ENCODE data around the gene TEX13D.

Gene TEX13D

DNA sequence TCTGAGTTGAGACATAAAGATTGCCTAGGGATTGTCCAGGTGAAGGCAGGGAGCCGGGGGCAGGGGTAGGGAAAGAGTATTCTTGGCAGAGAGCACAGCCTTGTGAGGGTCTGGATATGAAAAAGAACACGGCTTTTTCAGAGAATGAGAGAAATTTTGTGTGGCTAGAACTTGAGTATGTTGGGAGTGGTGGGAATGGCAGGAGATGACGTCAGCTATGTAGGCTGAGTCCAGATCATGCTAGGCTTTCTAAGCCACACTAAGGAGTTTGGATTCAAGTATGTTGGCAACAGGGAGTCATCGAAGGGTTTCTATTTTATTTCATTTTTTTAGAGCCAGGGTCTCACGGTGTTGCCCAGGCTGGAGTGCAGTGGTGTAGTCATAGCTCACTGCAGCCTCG lies 53.9 kb downstream of the TEX13D start:
- no peak overlapping the region for H3K4me3 ChIP-seq (ENCODE audit: low read depth in 1 of 2, low read length in 2 of 2)
- no peaks in the 10 kb centered on the region for H3K4me1 ChIP-seq (ENCODE audit: control insufficient read depth in 1 of 2, insufficient read depth in 2 of 2, low read length in 2 of 2)
- H3K9ac ChIP-seq (ENCODE audit: low read depth in 1 of 2, low read length in 2 of 2): no peak overlapping the region
- H3K27me3 ChIP-seq (ENCODE audit: control insufficient read depth in 1 of 2, insufficient read depth in 2 of 2, low read length in 2 of 2): no peaks in the 10 kb centered on the region
- no peaks in the 10 kb centered on the region for H3K36me3 ChIP-seq (ENCODE audit: control insufficient read depth in 1 of 2, insufficient read depth in 2 of 2, low read length in 2 of 2)
- H3K27ac ChIP-seq (ENCODE audit: low read depth, low read length): no peak overlapping the region
- no peaks in the 10 kb centered on the region for H3K9me3 ChIP-seq (ENCODE audit: control insufficient read depth in 1 of 2, low read length in 2 of 2)
